Mucosa of stomach (tissue), 1 donor: Measurements from ENCODE around the gene SLX4.

Experiments used
- H3K27me3 ChIP-seq: one replicate; pipeline ENCODE4 v1.7.0; 2013; ENCODE audit warnings: mild to moderate bottlenecking, low read length; ENCODE audit not compliant: control insufficient read depth, insufficient read depth
- H3K36me3 ChIP-seq: one replicate; pipeline ENCODE4 v1.7.0; 2013; ENCODE audit warnings: low read length; ENCODE audit not compliant: control insufficient read depth, insufficient read depth
- H3K4me1 ChIP-seq: one replicate; pipeline ENCODE4 v1.7.0; 2013; ENCODE audit warnings: mild to moderate bottlenecking, low read length; ENCODE audit not compliant: control insufficient read depth, insufficient read depth
- H3K4me3 ChIP-seq: one replicate; pipeline ENCODE4 v1.7.0; 2013; ENCODE audit warnings: low read length
- H3K9ac ChIP-seq: one replicate; pipeline ENCODE4 v1.7.0; 2013; ENCODE audit warnings: mild to moderate bottlenecking, low read length, moderate library complexity
- H3K9me3 ChIP-seq: one replicate; pipeline ENCODE4 v1.7.0; 2013; ENCODE audit warnings: mild to moderate bottlenecking, low read length, moderate library complexity; ENCODE audit not compliant: control insufficient read depth
- donor health status: Pancreatic carcinoma.

The SLX4 gene

GRCh38 chr16:3550851-3551847, 60.3 kb downstream of the SLX4 start:
- no peak overlapping the region for H3K9ac ChIP-seq
- no peak overlapping the region for H3K4me3 ChIP-seq
- H3K36me3 ChIP-seq, result no peaks in the 10 kb centered on the region
- no peaks in the 10 kb centered on the region for H3K9me3 ChIP-seq
- no peaks in the 10 kb centered on the region for H3K4me1 ChIP-seq
- H3K27me3 ChIP-seq, result no peaks in the 10 kb centered on the region

GRCh38 chr16:3549906-3550305, 61.5 kb downstream of the SLX4 start:
- Histone ChIP-seq H3K36me3 (no peaks in the 10 kb centered on the region), H3K9me3 (no peaks in the 10 kb centered on the region), H3K4me1 (no peaks in the 10 kb centered on the region), H3K4me3 (no peak overlapping the region), H3K9ac (no peak overlapping the region), H3K27me3 (no peaks in the 10 kb centered on the region)

GRCh38 chr16:3548859-3549258, 62.5 kb downstream of the SLX4 start:
- Histone ChIP-seq H3K9ac (no peak overlapping the region), H3K9me3 (no peaks in the 10 kb centered on the region), H3K4me3 (no peak overlapping the region), H3K27me3 (no peaks in the 10 kb centered on the region), H3K4me1 (no peaks in the 10 kb centered on the region), H3K36me3 (no peaks in the 10 kb centered on the region)

GRCh38 chr16:3548445-3548844, 63.0 kb downstream of the SLX4 start:
- no peak overlapping the region for H3K4me3 ChIP-seq
- H3K36me3 ChIP-seq, result no peaks in the 10 kb centered on the region
- no peaks in the 10 kb centered on the region for H3K4me1 ChIP-seq
- no peak overlapping the region for H3K9ac ChIP-seq
- no peaks in the 10 kb centered on the region for H3K9me3 ChIP-seq
- H3K27me3 ChIP-seq, result no peaks in the 10 kb centered on the region

DNA sequence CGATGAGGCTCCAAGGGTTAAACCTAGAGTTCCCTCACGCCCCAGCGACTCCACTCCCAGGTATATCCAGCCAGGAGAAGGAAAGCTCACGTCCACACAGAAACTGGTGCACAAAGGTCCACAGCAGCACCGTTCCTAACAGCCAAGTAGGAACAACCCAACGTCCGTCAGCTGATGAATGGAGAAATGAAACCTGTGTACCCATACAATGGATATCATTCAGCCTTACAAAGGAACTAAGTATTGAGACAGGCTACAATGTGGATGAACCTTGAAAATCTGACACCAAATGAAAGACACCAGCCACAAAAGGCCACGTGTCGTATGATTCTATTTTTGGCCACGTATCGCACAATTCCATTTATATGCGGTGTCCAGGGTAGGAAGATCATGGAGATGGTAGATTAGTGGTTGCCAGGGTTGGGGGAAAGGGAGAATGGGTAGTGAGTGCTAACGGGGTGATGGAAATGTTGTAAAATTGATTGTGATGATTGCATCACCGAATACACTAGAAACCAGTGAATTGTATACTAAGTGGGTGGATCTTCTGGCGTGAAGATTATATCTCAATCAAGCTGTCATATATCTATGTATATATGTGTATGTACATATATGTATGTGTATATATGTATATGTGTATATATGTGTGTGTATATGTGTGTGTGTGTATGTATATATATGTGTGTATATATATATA, 64.3 kb downstream of the SLX4 start:
- Histone ChIP-seq H3K36me3 (no peaks in the 10 kb centered on the region), H3K27me3 (no peaks in the 10 kb centered on the region), H3K9me3 (no peaks in the 10 kb centered on the region), H3K4me3 (no peak overlapping the region), H3K4me1 (no peaks in the 10 kb centered on the region), H3K9ac (no peak overlapping the region)

GRCh38 chr16:3542601-3543373, 68.6 kb downstream of the SLX4 start:
- no peaks in the 10 kb centered on the region for H3K4me1 ChIP-seq
- H3K36me3 ChIP-seq, result no peaks in the 10 kb centered on the region
- H3K27me3 ChIP-seq, result no peaks in the 10 kb centered on the region
- no peak overlapping the region for H3K9ac ChIP-seq
- H3K9me3 ChIP-seq, result no peaks in the 10 kb centered on the region
- no peak overlapping the region for H3K4me3 ChIP-seq

DNA sequence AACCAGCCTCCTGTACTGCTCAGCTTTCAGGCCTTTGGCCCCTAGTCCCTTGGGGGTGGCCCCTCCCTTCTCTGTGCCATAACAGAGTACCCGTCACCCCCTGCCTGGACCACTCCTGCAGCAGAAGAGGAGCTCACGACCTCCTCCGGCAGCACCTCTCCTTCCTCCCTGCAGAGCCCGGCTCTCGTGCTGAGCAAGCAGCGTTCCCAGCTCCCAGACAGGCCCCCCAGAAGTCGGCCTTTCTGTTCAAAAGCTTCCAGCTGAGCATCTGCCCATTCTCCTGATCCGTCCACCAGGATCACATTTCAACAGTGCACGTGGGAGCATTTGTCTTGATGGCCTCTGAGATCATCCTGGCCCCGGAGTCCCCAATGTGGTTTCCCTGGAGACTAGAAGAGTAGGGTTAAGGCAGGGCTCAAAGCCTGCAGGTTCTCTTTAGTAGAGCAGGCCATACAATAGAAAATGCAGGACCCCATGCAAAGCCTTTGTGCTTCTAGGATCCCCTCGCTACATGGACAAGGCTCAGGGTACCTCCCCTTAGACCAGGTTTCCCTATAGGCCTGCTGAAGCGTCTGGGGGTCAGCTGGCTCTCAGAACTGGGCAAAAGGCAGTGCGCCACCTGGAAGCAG, 69.8 kb downstream of the SLX4 start:
- Histone ChIP-seq H3K4me1 (no peaks in the 10 kb centered on the region), H3K9ac (no peak overlapping the region), H3K27me3 (no peaks in the 10 kb centered on the region), H3K4me3 (no peak overlapping the region), H3K36me3 (no peaks in the 10 kb centered on the region), H3K9me3 (no peaks in the 10 kb centered on the region)

DNA sequence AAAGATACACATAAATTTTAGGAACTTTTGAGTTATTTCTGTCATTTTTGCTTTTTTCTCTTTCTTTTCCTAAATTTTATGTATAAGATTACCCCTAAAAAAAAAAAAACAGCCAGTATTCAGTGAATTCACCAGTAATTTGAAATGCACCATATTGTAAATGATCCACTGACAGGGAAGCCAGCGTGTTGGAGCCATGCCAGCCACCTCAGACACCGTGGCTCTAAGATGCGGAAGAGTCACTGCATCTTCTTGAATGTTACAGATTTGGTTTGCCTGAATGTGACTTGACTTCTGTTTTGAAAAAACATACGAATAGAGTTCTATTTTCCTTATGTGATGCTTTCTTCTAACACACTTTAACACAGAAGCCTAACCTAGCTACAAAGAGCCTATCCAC, 73.2 kb downstream of the SLX4 start:
- H3K27me3 ChIP-seq, result no peaks in the 10 kb centered on the region
- no peak overlapping the region for H3K4me3 ChIP-seq
- no peaks in the 10 kb centered on the region for H3K4me1 ChIP-seq
- H3K9ac ChIP-seq, result no peak overlapping the region
- no peaks in the 10 kb centered on the region for H3K36me3 ChIP-seq
- H3K9me3 ChIP-seq, result no peaks in the 10 kb centered on the region

- Histone ChIP-seq H3K36me3 (no peaks in the 10 kb centered on the region), H3K27me3 (no peaks in the 10 kb centered on the region), H3K9ac (no peak overlapping the region), H3K4me3 (no peak overlapping the region), H3K9me3 (no peaks in the 10 kb centered on the region), H3K4me1 (no peaks in the 10 kb centered on the region)
These were observed 74.6 kb downstream of the SLX4 start for GRCh38 chr16:3536851-3537250.

DNA sequence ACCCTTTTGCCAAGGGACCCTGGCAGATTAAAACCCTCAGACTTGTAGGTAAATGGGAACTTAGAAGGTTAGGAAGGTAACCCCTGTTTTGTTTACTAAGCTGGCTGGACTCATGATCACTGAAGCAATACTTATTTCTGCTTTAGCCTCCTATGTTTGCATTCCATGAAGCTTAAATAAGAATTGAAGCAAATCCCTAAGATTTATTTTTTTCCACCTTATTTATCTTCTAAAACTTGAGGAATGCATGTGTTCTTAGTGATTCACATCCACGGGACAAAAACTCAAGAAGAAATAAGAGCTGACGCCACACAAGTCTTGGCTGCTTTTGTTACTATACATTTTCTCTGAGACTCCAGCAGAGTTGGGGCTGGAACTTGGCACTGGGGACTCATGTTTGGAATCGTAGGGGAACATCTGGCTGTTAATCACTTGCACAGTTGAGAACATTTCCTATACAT, 75.1 kb downstream of the SLX4 start:
- Histone ChIP-seq H3K27me3 (no peaks in the 10 kb centered on the region), H3K36me3 (no peaks in the 10 kb centered on the region), H3K4me1 (no peaks in the 10 kb centered on the region), H3K4me3 (no peak overlapping the region), H3K9ac (no peak overlapping the region), H3K9me3 (no peaks in the 10 kb centered on the region)

- Histone ChIP-seq H3K4me3 (no peak overlapping the region), H3K4me1 (no peaks in the 10 kb centered on the region), H3K9ac (no peak overlapping the region), H3K36me3 (no peaks in the 10 kb centered on the region), H3K27me3 (no peaks in the 10 kb centered on the region), H3K9me3 (no peaks in the 10 kb centered on the region)
These were observed 77.3 kb downstream of the SLX4 start for GRCh38 chr16:3534126-3534525.
